Osteocyte (in vitro differentiated cells): ENCODE results near the gene SMIM17. TPM values are rescaled to one million over a fixed set of nuclear protein-coding genes. Genes with fewer than 3 reads are reported as not detected.

Experiments used
- DNase-seq: peaks from one replicate; pipeline ENCODE4 v3.0.0; 2021; ENCODE audit warnings: mixed read lengths; ENCODE audit not compliant: unreplicated experiment; ENCODE audit errors: extremely low spot score
- H3K27ac Mint-ChIP-seq: one replicate; pipeline ENCODE4 v1.8.0; 2021; ENCODE audit warnings: mild to moderate bottlenecking, mixed read lengths; ENCODE audit not compliant: unreplicated experiment
- H3K27me3 Mint-ChIP-seq: one replicate; pipeline ENCODE4 v1.8.0; 2021; ENCODE audit warnings: mixed read lengths; ENCODE audit not compliant: unreplicated experiment
- H3K36me3 Mint-ChIP-seq: one replicate; pipeline ENCODE4 v1.8.0; 2021; ENCODE audit warnings: mixed read lengths; ENCODE audit not compliant: unreplicated experiment
- H3K4me1 Mint-ChIP-seq: one replicate; pipeline ENCODE4 v1.8.0; 2021; ENCODE audit warnings: mixed read lengths; ENCODE audit not compliant: unreplicated experiment
- H3K4me3 Mint-ChIP-seq: one replicate; pipeline ENCODE4 v1.8.0; 2021; ENCODE audit warnings: mild to moderate bottlenecking, moderate library complexity, mixed read lengths; ENCODE audit not compliant: unreplicated experiment
- H3K9me3 Mint-ChIP-seq: one replicate; pipeline ENCODE4 v1.8.0; 2021; ENCODE audit warnings: mixed read lengths; ENCODE audit not compliant: unreplicated experiment
- CTCF ChIP-seq: fragments of 200-600 bp; sonication (generic); IDR thresholded peaks from 2 replicates; pipeline ENCODE4 v1.5.0; 2021; ENCODE audit warnings: antibody characterized with exemption, mild to moderate bottlenecking, moderate library complexity
- total RNA-seq: library from RNA; stranded (reverse); gene quantifications from 2 replicates; pipeline ENCODE4 v1.2.1, GENCODE V29; 2021

Gene SMIM17
- total RNA-seq, 1 donor from 2014 or later: 0.32 TPM

- H3K4me1 Mint-ChIP-seq: no peaks in the 10 kb centered on the region
- no peak overlapping the region for H3K4me3 Mint-ChIP-seq
- no peak for DNase-seq
- peaks cover 63% of the 10 kb centered on the region for H3K36me3 Mint-ChIP-seq
- no peak overlapping the region for H3K27ac Mint-ChIP-seq
- H3K9me3 Mint-ChIP-seq: peaks cover 36% of the 10 kb centered on the region
- TF ChIP-seq CTCF: no peak
- H3K27me3 Mint-ChIP-seq: no peaks in the 10 kb centered on the region
Observed at GRCh38 chr19:56623006-56623405, 20.0 kb upstream of the SMIM17 start.

DNA sequence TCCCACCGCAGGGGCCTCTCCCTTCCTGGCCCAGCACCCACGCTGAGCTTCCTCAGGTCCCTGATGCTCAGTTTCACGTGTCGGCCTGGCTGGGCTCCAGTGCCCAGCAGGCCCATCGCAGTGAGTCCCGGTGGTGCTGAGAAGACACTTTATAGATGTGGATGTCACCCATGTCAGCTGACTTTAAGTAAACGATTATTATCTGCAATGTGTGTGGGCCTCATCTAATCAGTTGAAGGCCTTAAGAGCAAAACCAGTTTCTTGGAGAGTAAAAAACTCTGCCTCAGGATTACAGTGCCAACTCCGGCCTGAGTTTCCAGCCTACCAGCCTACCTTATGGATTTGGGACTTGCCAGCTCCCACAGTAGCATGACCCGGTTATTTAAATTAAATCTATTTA is 17.3 kb upstream of the SMIM17 start:
- TF ChIP-seq CTCF: no peak
- Mint-ChIP-seq H3K36me3 (peaks cover 49% of the 10 kb centered on the region), H3K27me3 (no peaks in the 10 kb centered on the region), H3K9me3 (peaks cover 36% of the 10 kb centered on the region), H3K4me3 (no peak overlapping the region), H3K4me1 (no peaks in the 10 kb centered on the region), H3K27ac (no peak overlapping the region)
- DNase-seq: no peak

DNA sequence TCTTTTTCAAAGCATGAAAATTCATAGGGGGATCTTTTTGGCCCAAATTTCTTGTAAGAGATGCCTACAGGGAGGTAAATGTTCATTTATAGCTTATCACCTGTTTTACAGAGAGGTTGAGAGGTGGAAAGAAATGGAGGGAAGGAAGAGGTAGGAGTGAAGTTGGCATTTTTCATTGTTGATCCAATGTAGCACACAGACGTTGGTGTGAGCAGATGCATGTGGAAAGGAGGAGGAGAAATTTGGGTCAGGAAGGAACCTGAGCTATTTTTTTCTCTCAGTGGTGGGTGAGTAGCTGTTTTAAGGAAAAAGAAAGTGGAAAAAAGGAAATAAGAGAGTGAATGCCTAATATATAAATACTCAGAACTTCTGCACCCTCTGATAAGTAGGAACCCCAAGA is 9.9 kb upstream of the SMIM17 start:
- peaks cover 41% of the 10 kb centered on the region for H3K9me3 Mint-ChIP-seq
- H3K4me1 Mint-ChIP-seq: no peaks in the 10 kb centered on the region
- H3K27me3 Mint-ChIP-seq: no peaks in the 10 kb centered on the region
- TF ChIP-seq CTCF: no peak
- no peak for DNase-seq
- H3K36me3 Mint-ChIP-seq: peaks cover 4% of the 10 kb centered on the region
- H3K4me3 Mint-ChIP-seq: no peak overlapping the region
- no peak overlapping the region for H3K27ac Mint-ChIP-seq

- no peak for TF ChIP-seq CTCF
- DNase-seq: no peak
- Mint-ChIP-seq H3K27ac (no peak overlapping the region), H3K36me3 (no peaks in the 10 kb centered on the region), H3K9me3 (peaks cover 37% of the 10 kb centered on the region), H3K4me3 (no peak overlapping the region), H3K4me1 (no peaks in the 10 kb centered on the region), H3K27me3 (no peaks in the 10 kb centered on the region)
Observed at GRCh38 chr19:56637976-56638555, 4.9 kb upstream of the SMIM17 start.

DNA sequence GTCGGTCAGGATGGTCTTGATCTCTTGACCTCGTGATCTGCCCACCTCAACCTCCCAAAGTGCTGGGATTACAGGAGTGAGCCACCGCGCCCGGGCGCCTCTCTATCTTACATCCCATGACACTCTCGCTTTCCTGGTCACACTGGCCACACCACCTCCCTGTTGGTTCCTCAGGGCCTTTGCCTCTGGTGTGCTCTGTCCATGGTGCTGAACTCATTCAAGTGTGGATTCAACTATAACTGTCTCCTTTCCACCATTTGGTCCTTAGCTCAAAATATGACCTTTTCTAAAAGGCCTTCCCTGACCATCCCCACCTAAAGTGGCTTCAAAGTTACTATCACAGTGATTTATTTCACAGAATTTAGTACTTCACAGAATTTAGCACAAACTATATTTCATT is 3.7 kb upstream of the SMIM17 start:
- Mint-ChIP-seq H3K9me3 (peaks cover 35% of the 10 kb centered on the region), H3K27me3 (no peaks in the 10 kb centered on the region), H3K27ac (no peak overlapping the region), H3K4me1 (no peaks in the 10 kb centered on the region), H3K4me3 (no peak overlapping the region), H3K36me3 (peaks cover 2% of the 10 kb centered on the region)
- DNase-seq: no peak
- no peak for TF ChIP-seq CTCF
